Fibroblast of skin of right biceps (primary cell): ENCODE data around the gene GTF2E1.
"Not testable (repeated sequence)": the region's sequence is repeated elsewhere in the genome, so short reads cannot be mapped to it uniquely, and the experiment has no call there.

Experiments
- DNase-seq: peaks from one replicate; pipeline ENCODE4 v3.0.0-alpha.2; 2013

The GTF2E1 gene

DNA sequence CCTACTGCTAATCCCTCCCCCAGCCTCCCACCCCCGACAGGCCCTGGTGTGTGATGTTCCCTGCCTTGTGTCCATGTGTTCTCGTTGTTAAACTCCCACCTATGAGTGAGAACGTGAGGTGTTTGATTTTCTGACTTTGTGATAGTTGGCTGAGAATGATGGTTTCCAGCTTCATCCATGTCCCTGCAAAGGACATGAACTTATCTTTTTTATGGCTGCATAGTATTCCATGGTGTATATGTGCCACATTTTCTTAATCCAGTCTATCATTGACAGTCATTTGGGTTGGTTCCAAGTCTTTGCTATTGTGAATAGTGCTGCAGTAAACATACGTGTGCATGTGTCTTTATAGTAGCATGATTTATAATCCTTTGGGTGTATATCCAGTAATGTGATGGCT, 16.0 kb downstream of the GTF2E1 start:
- not testable (repeated sequence) for DNase-seq

DNA sequence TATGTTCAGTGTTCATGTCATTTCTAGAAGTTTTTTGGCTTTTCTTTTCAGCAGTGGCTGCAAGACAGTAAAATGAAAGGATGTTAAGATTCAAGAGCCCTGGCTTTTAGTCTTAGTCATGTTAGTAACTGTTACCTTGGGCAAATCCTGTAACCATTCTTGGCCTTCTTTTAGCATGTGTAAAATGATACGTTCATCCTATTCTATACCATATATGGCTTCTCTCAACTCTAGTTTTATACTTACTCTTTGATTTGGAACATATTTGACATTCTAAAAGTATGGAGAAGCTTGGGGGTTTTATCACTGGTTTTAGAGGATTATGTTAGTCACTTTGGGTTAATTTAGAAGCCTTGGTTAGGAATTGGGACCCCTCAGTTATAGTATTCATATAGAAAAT, 20.1 kb downstream of the GTF2E1 start:
- peak; percentile 90 for DNase-seq

DNA sequence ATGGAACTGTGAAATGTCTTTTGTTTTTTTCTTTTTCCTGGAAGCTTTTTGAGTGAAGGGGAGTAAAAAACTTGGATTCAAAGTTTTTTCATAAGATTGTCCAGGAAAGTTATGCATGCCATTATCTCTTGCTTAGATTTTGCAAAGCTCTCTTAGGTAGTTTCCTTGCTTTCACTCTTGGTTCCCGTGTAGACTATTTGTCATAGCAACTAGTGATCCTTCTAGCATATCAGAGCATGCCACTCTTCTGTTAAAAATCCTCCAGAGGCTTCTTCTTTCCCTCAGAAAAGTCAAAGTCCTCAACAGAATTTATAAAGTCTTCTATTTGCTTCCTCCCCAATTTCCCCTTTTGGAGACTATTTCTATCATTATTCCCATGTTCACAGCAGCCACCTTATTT, 21.1 kb downstream of the GTF2E1 start:
- peak; percentile 15 for DNase-seq

DNA sequence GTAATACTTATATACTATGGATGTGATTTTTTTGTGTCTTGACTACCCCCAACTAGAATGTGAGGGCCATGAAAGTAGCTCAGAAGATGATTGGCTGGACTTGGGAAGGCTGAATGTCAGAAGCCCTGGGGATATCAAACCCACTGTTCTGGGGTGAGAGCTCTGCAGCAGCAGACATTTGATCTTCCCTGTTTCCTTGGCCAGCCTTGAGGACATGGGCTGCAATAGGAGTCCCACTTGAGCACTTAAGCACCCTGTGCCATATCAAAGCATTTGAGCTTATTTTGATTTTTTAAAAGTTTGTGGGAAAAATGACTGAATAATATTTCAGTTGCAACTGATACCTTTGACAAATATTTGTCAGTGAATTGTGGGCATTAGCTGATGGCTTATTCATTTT, 21.7 kb downstream of the GTF2E1 start:
- DNase-seq = peak; percentile 47

DNA sequence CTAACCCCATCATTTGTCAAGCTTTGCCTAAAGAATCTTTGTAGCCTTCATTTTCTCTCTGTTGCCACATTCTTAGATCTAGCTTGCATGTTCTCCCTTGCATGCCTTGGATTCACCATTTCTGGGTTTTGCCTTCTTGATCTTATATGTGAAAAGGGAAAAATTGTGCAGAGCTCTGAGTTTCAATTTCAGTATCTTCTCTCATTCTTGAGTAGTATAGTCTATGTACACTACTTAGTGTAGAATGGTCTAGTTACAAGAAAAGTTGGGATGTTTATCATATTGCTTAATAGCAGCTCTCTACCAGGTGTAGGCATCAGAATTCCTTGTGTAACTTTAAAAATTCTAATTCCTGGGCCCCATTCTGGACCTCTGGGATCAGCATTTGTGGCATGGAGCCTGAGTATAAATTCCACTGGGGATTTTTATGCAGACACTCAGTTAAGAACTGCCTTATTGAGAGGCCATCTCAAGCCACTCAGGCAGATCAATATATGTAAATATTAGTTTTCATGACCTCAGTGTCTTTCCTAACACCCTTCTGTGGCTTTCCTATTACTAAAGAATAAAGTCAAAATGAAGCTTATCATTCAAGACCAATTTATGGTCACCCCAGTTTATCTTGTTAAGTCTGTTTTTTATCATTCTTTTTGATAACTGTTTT, 23.4 kb downstream of the GTF2E1 start:
- no peak for DNase-seq

DNA sequence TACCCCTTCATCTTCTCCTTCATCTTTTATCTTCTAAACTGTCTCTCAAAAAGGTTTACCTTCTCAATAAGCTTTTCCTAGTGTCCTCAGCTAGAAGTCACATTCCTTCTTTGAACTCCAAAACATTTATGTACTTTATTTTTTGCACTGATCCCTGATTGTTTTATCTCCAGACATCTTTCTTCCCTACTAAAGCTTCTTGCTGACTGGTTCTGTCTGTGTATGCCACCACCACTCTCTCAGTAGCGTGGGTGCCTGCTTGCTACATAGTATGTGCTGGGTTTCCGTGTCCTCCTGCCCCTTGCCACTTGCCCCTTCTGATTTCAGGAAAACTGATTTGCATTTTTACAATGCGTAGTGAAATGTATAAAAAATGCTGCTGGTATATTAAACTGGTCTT, 24.0 kb downstream of the GTF2E1 start:
- DNase-seq = no peak

DNA sequence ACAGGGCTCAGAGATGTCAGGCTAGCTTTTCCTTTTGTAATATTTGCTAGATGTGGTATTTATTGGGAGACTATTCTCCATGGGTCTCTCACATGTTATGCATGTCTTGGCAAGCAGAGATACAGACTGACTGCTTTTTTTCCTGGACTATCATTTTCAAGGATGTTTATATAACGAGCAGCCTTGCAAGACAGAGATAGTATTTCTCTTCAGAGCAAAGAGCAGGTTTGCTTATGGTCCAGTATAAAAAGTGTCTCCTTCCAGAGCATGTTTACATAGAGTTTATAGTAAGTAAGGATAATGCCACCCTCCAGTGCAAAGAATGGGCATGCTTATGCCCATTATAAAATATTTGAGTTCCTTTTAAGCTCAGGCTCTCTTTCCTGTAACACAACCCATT, 24.6 kb downstream of the GTF2E1 start:
- no peak for DNase-seq

DNA sequence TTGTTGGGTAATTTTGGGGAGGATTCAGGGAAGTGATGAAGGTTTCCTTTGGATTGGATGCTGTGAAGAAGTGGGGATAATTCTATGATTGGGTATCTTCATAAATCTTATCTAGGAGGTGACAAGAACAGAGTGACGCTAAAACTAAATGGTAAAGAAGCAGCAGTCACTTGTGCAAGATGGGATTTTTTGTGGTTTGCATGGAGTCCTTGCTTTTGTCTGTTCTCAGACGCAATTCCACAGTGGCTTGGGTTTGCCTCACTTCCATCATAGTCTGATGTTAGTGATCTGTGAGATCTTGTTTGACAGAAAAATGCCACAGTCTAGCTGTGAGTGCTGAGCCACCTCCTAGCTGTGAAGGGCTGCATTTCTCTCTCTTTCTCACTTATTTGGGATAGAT, 26.9 kb downstream of the GTF2E1 start:
- DNase-seq = no peak

DNA sequence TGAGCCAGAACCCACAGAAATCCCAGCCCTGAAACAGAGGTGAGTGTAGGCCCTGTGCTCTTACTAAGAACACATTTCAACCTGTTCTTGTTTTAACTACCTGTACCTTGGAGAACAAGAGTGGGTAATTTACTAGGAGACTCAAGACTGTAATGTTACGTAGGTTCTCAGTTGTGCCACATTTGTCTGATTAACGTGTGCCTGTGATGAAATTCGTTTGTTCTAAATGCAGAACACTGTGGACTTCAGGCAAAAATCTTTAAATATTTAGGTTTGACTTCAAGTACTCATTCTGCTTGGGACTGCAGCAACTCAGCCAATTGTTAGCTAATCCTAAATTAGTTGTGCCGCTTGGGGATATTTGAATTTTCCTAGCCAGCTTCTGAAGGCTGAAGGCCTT, 28.3 kb downstream of the GTF2E1 start:
- no peak for DNase-seq

DNA sequence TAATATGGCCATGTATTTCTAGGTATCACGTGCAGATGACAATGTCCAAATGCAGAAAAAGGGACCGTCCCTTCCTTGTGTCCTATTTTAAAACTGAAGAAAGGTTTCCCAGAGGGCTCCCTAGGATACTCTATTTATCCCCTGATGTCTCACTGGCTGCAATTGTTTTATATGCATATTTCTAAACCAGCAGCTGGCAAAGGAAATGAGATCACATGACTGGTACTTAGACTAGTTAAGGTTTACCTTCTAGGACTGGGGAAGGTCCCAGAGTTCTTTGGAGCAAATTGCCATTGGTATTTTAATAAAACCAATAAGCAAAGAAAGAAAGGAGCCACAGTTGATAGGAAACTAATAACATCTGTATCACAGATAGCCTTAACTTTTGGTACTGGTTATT, 29.5 kb downstream of the GTF2E1 start:
- no peak for DNase-seq

DNA sequence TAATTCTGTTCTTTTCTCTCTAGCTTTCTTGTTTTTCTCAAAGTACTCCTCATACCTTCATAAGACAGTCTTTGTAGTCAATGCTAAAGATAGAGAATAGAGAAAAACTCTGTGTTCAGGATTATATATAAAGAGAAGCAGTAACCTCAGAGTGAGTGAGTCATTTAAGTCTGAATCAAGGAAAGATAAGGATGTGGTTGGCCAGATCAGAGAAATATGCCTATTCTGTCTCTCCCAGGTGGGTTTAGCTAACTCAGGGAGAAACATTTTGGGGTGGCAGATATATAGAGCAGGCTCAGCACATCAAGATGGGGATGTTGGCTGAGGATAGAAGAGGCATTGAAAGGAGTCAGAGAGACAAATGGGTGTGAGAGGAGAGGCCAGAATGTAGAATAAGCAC, 31.4 kb downstream of the GTF2E1 start:
- peak; percentile 54 for DNase-seq

DNA sequence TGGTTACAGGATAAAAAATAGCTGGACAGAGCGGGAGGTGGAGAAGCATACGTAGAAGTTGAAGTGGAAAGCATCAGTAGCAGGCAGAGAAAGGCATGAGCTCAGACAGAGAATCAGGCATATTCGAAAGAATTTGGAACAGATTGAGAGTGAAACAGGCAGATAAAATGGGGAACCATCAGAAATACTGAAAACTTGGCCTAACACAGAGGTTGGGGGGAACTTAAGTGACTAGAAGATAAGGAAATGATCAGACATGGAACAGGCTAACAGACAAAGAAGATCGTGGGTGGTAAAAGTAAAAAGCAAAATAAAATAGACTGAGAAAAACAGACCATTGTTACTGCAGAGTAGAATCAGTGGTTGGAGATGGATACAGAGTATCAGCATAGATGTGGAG, 32.9 kb downstream of the GTF2E1 start:
- no peak for DNase-seq

DNA sequence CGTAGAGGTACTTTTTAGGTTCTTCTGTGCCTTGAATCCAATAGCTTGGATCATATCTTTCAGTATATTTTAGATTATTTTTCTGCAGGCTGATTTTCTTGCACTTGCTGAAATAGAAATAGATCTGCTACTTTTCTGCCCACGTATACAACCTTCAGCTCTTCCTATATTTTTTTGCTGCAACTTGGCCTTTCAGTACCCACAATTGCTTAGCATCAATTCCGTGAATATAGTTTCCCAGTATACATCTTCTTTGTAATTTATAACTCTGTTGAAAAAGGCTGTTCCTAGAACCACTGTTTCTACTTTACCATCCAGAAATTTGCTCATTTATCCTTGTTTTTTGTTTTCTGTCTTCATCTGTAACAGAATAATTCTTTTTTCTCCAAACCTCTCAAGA, 36.2 kb downstream of the GTF2E1 start:
- DNase-seq = no peak

DNA sequence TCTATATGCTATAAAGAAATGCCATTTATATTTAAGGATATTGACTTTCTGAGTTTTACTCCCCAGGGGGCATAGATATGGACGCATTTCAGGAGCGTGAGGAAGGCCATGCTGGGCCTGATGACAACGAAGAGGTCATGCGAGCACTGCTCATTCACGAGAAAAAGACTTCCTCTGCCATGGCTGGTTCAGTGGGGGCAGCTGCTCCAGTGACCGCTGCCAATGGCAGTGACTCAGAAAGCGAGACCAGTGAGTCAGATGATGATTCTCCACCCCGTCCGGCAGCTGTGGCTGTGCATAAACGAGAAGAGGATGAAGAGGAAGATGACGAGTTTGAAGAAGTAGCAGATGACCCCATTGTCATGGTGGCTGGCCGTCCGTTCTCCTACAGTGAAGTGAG, 38.4 kb downstream of the GTF2E1 start:
- DNase-seq = peak; percentile 73

DNA sequence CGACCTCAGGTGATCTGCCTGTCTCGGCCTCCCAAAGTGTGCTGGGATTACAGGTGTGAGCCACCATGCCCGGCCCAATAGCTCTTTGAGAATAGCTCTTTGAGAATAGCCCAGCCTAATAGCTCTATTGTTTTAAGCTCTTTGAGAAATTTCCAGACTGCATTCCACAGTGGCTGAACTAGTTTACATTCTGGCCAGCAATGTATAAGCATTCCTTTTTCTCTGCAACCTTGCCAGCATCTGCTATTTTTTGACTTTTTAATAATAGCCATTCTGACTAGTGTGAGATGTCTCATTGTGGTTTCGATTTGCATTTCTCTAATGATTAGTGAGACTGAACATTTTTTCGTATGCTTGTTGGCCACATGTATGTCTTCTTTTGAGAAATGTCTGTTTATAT, 43.3 kb downstream of the GTF2E1 start:
- peak; percentile 83 for DNase-seq

DNA sequence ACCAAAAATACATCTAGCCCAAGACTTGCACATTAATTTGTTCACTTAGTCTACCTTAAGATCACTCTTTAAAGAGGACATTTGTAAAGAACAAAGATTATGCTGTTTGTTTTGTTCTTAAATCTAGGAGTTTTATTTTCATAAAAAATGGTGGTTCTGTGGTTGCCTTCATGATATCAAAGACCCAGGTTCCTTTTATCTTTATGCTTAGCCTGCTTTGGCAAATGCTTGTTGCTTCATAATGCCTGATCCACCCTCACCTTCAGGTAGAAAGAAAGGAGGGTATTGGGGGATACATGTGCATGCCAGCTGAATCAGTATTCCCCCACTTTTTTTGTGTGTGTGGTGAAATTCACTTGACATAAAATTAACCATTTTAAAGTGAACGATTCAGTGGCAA, 48.5 kb downstream of the GTF2E1 start:
- DNase-seq = no peak

DNA sequence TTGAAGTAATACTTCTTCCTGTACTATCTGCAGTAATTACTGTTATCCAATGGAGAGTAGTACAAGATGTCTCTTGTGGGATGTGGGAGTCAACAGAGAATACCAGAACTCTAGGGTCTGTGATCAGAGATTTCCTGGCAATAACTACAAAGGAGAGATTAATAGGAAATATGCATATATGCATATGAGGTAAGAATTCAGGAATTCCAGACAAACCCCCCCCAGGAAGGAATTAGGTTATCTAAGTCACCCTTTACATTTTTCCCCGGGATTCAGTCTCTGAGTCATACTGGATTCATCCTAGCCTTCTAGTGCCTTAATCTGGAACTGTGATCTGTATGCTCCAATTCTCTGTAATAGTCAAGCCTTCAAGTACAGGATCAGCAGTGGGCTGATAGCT, 49.4 kb downstream of the GTF2E1 start:
- peak; percentile 96 for DNase-seq

DNA sequence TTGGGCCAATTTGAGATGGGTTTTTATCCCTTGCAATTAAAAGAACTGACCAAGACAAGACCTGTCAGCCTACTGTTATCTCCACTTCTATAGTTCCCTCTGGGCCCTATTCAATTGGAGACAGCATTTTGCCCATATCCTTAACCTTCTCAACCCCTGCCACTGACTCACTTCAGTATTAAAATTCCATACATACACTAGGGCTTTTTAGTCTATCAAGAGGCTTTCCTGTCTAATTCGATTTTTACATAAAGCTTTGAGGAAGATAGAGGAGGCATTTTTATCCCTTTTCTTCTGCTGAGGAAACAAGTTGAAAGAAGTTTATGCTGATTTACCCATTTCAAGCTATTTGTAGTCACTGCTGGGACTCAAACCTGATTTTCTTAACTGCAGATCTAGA, 51.1 kb downstream of the GTF2E1 start:
- peak; percentile 75 for DNase-seq

DNA sequence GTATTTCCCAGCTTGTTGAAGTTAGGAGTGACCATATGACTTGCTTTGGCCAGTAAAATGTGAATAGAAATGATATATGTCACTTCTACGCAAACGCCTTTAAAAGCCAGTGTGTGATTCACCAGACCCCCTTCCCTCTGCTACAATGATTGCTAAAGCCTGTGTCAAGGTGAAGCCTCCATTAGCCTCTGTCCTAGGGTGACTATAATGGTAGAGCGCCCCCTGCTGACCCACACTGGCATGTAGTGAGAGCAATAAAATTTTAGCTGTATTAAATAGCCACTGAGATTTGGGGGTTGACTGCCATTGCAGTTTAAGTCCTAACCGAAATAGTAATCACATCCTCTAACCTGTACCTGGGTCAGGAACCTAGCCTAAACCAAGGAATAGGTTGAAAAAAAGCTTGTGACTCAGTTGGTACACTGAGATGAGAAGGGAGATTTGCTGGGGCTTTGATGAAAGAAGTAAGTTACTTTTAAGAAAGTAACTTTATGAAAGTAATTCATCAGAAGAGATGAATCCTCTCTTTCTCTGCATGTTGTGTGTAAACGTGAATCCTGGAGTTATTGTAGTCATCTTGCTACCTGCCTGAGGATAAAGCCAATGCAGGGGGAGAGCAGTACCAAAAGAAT, 52.6 kb downstream of the GTF2E1 start:
- DNase-seq = peak; percentile 85

DNA sequence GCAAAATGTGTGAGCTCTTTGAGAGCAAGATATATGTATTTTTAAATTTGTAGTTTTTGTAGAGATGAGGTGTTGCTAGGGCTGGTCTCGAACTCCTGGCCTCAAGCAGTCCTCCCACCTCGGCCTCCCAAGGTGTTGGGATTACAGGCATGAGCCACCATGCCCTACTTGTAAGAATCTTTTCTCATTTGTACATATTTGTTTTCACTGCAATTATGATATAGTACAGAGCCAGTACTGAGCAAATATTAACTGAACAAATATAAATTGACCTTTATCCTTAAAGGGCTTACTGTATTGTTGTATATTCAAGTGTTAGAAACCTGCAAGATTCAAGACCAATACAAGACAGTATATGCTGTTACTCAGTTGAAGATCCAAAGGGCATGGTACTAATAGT, 53.4 kb downstream of the GTF2E1 start:
- DNase-seq = no peak

DNA sequence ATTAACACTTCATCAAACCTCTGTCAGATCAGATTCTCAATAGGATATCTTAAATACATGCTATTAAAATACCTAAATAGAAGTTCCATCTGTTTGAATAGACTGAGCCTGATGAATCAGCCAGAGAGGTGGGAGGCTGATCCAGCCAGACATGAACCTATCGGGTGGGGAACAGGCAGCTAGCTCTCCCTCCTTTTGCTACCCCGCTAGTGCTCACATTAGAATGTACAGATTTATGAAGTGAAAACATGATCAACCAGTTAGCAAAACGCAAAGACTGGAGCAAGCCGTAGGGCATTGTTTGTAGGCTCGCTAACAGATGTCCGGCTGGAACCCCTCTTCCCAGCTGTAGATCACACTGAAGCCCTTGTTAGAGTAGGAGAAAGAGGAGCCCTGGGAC, 54.4 kb downstream of the GTF2E1 start:
- no peak for DNase-seq

DNA sequence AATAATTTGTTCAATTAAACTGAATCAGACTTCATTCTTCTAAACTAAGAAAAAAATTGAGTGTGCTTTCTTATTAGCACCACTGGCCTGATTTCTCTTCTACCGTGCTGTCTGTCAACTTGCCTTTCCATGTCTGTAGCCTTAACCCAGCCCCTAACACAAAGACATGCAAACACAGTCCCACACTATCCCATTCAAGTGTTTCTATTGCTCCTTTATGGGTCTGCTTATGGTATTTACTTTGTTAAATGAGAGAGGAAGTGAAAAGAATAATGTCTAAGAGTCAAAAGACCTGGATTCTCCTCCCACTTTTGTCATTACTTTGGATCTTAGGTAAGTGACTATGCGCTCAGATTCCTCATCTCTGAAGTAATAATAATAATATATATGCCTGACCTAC, 55.3 kb downstream of the GTF2E1 start:
- DNase-seq = no peak

DNA sequence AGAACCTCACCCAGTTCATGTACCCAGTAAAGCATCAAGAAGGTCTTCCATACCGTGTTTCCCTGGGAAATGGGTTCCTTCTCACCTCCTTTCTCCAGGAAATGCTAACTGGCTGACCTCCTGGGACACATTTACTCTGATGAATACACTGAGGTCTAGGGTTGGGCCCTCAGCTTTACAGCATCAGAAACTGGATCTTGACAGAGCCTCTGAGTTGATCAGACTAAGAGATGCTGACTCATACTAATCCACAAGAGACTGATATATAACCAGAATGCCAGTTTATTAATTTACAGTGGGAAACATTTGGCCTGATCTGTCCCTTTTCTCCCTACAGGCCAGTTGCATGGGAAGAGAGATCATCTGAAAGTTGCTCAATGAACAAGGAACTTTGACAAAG, 55.8 kb downstream of the GTF2E1 start:
- DNase-seq = peak; percentile 42

DNA sequence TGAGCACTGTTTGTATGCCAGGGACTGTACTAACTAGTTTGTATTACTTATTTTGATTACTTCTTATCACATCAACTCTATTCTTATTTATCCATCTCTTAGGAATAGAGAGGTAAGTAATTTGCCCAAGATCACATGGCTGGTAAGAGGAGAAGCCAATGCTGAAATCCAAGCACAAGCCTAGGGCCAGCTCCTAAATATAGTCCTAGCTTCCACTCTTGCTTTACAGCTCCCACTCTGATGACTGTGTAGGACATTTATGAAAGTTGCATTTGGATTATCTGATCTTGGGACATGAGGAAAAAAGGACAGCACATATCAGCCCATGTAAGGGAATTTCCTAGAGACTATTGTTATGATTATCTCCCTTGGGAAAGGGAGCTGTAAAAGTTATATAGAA, 58.1 kb downstream of the GTF2E1 start:
- DNase-seq = no peak

DNA sequence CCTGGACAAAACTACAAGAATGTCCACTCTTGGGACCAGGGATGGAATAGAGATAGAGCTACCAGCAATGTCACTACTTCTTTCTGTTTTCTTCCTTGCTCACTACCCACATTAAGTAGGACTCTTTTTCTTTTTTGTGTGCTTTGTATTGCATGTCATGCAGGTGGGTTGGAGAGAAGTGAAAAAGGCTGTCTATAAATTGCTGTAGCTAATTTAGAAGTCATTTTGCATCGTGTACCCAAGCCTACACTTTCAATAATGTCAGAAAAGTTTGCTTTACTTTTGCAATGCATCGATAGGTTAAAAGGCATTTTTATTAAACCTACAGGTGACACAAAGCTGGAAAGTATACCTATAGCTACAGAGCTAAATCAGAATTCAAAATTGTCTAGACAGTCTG, 58.9 kb downstream of the GTF2E1 start:
- DNase-seq = no peak
